GM13976 (cell line): Measurements from ENCODE around the gene ANK2.

Experiments
- DNase-seq: peaks from one replicate; pipeline ENCODE4 v3.0.0; 2012; ENCODE audit warnings: low spot score
- CTCF ChIP-seq: IDR thresholded peaks from 2 replicates; pipeline ENCODE4 v1.5.1; 2012; ENCODE audit warnings: borderline replicate concordance, mild to moderate bottlenecking; ENCODE audit not compliant: insufficient read depth; ENCODE audit errors: extremely low read depth, missing control alignments, control extremely low read depth
- in situ Hi-C: fragments of 300-500 bp; cut with MboI; formaldehyde crosslinking; loops from one replicate; pipeline ENCODE4 v1.12.0; 2022; ENCODE audit warnings: low sequenced_read_pairs, mixed read lengths, inconsistent platforms; ENCODE audit not compliant: unreplicated experiment

ANK2 gene

GRCh38 chr4:113043591-113043990 lies 5.9 kb upstream of the ANK2 start:
- in situ Hi-C loops, result no loop called here
- no peak for DNase-seq
- no peak for TF ChIP-seq CTCF

GRCh38 chr4:113050371-113050755 lies 910 bp downstream of the ANK2 start:
- in situ Hi-C loops, result no loop called here
- no peak for DNase-seq
- TF ChIP-seq CTCF, result no peak

GRCh38 chr4:113050837-113051236 lies 1.4 kb downstream of the ANK2 start:
- DNase-seq, result no peak
- in situ Hi-C loops, result no loop called here
- TF ChIP-seq CTCF, result no peak

DNA sequence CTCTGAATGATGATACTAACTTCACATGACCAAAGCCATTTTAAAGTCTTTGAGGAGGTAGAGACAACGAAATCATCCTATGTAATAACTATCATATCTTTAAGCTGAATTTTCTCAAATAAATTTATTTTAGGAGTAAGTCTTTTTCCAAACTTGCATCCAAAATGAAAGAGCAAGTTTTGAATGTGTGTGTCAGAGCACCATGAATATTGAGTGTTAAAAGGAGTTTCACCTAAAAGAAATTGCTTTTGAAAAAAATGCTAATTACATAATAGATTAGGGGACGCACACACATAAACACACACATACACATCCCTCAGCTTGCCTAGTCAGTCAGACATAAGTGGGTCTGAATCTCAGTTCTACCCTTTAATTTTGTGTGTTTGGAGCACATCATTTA lies 1.9 kb downstream of the ANK2 start:
- DNase-seq, result no peak
- in situ Hi-C loops, result no loop called here
- TF ChIP-seq CTCF, result no peak

- in situ Hi-C loops, result no loop called here
- TF ChIP-seq CTCF, result no peak
- peak; percentile 33 for DNase-seq
These were observed 3.0 kb downstream of the ANK2 start for GRCh38 chr4:113052379-113052951.

DNA sequence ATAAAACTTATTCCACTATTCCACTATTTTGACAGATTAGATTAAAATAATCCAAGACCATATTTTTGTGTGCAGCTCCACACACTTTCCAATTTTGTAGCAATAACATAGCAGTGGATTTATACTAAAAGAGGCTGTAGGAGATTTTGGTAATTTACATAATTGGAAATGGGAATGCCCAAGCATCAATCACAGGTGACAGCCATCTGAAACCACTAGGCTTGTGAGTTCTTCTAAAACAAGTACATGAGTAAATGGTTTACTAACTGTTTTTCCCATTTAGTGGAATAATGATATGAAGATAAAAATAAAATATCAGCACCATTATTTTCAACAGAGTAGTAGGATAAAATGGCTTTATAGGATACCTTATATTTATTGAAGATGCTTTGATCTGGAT lies 4.4 kb downstream of the ANK2 start:
- in situ Hi-C loops, result no loop called here
- DNase-seq, result no peak
- TF ChIP-seq CTCF, result no peak

DNA sequence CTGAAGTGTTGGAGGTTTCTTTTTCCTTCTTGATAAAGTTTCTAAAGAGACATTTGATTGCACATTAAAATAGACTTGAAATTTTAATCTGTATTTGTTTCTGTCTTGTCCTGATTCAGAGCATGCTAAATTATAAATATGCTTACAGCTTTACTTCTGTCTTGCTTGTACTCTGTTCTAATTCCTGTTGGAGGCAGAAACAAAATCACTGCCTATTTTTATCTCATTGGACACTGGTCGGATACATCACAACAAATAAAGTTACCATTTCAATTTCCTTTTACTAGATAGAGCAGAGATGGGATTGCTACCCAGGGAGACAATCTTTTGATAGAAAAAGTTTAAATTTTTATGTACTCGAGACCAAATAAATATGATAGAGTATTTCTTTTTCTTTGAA lies 6.9 kb downstream of the ANK2 start:
- TF ChIP-seq CTCF, result no peak
- no peak for DNase-seq
- in situ Hi-C loops, result no loop called here
